Colonic mucosa (tissue), 4 donors: ENCODE results near the gene MTA3. TPM values are rescaled to one million over a fixed set of nuclear protein-coding genes. Genes with fewer than 3 reads are reported as not detected.
A peak's percentile ranks its signal among the peaks of the same experiment; 100 is the strongest.

Experiments used
- DNase-seq: peaks from one replicate; pipeline ENCODE4 v3.0.0-alpha.2; 2020
- H3K27ac ChIP-seq: fragments of 200-600 bp; one replicate; pipeline ENCODE4 v1.8.0; 2021
- H3K27me3 ChIP-seq: fragments of 200-600 bp; one replicate; pipeline ENCODE4 v1.8.0; 2021
- H3K36me3 ChIP-seq: fragments of 200-600 bp; one replicate; pipeline ENCODE4 v1.8.0; 2021
- H3K4me1 ChIP-seq: fragments of 200-600 bp; one replicate; pipeline ENCODE4 v1.8.0; 2021; ENCODE audit warnings: mild to moderate bottlenecking
- H3K4me3 ChIP-seq: fragments of 200-600 bp; one replicate; pipeline ENCODE4 v1.8.0; 2021
- H3K9ac ChIP-seq, 2 donors: one replicate each; pipeline ENCODE4 v1.7.0; 2013; ENCODE audit warnings: control low read depth in 2 of 2, low read depth in 2 of 2, low read length in 2 of 2
- H3K9me3 ChIP-seq: fragments of 200-600 bp; one replicate; pipeline ENCODE4 v1.8.0; 2021
- intact Hi-C: fragments of 100-400 bp; cut with DNase I; formaldehyde crosslinking; loops from one replicate; pipeline ENCODE4 v1.14.1; 2022
- total RNA-seq, 2 donors: library from RNA; stranded (reverse); fragmentation: NEBNext Ultra II Directional in 1 of 2; extraction: Animal tissue kit (Norgen Biotek cat#: 25700) in 1 of 2; gene quantifications; one replicate each; pipeline ENCODE4 v1.2.1, GENCODE V29; 2021
- TF ChIP-seq, protein P1 (sequence below): fragments of 200-600 bp; IDR thresholded peaks from one replicate; pipeline ENCODE4 v1.8.0; 2022; ENCODE audit warnings: antibody characterized with exemption, mild to moderate bottlenecking
- donor health status: healthy.
- donor health status: DM: no; HTN: no; CAD: no.
- donor health status: DM: no; HTN: no; CAD: no.

Gene MTA3
- total RNA-seq, 2 donors from 2014 or later, result 41.4 to 46.2 TPM

DNA sequence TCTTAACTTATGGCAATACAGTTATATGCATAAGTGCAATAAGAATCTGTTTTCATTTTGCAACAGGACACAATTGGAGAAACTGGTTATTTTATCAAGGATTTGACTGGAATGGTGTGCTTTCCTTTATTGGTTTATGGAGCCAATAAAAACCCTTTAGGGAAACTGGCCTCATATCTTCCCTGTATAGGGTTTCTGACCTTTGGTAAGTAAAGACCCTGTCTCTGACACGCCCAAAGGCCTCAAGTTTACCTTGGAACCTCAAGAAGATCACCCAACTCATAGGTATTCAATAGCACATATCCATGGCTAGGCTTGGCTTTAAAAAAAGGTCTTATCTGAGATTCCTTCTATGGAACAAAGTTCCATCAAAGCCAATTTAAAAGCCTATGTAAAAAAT is 212.7 kb downstream of the MTA3 start:
- no peaks in the 10 kb centered on the region for H3K36me3 ChIP-seq
- TF ChIP-seq, protein P1, sequence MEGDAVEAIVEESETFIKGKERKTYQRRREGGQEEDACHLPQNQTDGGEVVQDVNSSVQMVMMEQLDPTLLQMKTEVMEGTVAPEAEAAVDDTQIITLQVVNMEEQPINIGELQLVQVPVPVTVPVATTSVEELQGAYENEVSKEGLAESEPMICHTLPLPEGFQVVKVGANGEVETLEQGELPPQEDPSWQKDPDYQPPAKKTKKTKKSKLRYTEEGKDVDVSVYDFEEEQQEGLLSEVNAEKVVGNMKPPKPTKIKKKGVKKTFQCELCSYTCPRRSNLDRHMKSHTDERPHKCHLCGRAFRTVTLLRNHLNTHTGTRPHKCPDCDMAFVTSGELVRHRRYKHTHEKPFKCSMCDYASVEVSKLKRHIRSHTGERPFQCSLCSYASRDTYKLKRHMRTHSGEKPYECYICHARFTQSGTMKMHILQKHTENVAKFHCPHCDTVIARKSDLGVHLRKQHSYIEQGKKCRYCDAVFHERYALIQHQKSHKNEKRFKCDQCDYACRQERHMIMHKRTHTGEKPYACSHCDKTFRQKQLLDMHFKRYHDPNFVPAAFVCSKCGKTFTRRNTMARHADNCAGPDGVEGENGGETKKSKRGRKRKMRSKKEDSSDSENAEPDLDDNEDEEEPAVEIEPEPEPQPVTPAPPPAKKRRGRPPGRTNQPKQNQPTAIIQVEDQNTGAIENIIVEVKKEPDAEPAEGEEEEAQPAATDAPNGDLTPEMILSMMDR, result no peak
- H3K9me3 ChIP-seq, result no peaks in the 10 kb centered on the region
- no peak overlapping the region for H3K9ac ChIP-seq
- H3K4me1 ChIP-seq, result no peaks in the 10 kb centered on the region
- intact Hi-C loops, result no loop called here
- peak overlapping the region; percentile 47 for H3K27ac ChIP-seq
- H3K27me3 ChIP-seq, result no peaks in the 10 kb centered on the region
- no peak overlapping the region for H3K4me3 ChIP-seq
- peak; percentile 33 for DNase-seq

DNA sequence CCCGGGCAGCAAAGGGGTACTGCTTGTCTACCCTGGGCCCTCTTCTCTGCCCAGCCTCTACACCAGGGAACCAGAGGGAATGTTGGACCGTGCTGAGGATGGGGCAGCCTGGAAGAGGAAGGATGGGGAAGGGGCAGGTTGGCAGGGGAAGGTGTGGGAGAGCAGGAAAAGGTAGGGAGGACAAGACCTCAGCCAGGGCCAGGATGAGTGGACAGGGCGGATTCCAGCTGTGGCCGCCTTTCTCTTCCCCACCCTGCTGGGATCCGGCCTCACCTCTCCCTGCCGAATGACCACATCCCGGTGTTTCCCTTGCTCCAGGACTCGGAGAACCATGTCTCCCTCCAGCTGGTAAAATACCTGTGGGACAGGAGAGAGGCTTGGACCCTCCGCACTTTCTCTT is 215.1 kb downstream of the MTA3 start:
- intact Hi-C loops, result no loop called here
- Histone ChIP-seq H3K9ac (no peak overlapping the region), H3K9me3 (no peaks in the 10 kb centered on the region), H3K27ac (no peak overlapping the region), H3K4me1 (no peaks in the 10 kb centered on the region), H3K4me3 (no peak overlapping the region), H3K36me3 (no peaks in the 10 kb centered on the region), H3K27me3 (no peaks in the 10 kb centered on the region)
- DNase-seq, result peak; percentile 13
- TF ChIP-seq, protein P1, result no peak

DNA sequence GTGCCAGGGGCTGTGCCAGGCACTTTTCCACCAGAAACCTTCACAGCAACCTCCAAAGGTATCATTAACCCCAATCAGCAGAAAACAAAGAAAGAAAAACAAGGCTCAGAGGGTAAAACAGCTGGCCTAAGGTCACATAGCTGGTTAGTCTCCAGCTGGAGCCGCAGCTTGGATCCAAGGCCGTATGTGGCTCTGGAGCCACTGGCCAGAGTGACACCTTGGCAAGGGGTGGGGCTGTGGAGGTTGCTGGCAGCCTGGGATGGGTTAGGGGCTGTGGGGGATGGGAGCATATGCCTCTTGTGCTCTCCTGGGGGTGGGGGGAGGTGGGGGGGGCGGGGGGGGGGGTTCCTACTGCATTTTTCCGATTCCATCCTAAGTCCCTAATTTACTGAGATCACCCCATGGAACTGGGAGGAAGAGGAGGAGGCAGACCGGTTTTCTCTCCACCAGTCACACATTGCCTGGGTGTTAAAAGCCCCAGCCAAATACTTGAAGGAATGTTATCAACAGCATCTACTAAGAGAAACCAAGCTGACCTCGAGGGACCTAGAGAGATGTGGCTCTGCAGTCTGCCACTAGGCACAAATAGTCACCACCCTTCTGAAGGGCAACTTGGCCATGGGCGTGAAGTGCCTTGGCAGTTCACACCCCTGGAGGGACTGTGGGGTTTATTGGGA is 215.9 kb downstream of the MTA3 start:
- H3K4me1 ChIP-seq, result no peaks in the 10 kb centered on the region
- TF ChIP-seq, protein P1, result no peak
- H3K9ac ChIP-seq, result peak overlapping the region in 1 of 2 donors; percentile 38
- H3K36me3 ChIP-seq, result no peaks in the 10 kb centered on the region
- no peak overlapping the region for H3K4me3 ChIP-seq
- H3K27ac ChIP-seq, result no peak overlapping the region
- H3K9me3 ChIP-seq, result no peaks in the 10 kb centered on the region
- intact Hi-C loops, result no loop called here
- no peak for DNase-seq
- no peaks in the 10 kb centered on the region for H3K27me3 ChIP-seq

DNA sequence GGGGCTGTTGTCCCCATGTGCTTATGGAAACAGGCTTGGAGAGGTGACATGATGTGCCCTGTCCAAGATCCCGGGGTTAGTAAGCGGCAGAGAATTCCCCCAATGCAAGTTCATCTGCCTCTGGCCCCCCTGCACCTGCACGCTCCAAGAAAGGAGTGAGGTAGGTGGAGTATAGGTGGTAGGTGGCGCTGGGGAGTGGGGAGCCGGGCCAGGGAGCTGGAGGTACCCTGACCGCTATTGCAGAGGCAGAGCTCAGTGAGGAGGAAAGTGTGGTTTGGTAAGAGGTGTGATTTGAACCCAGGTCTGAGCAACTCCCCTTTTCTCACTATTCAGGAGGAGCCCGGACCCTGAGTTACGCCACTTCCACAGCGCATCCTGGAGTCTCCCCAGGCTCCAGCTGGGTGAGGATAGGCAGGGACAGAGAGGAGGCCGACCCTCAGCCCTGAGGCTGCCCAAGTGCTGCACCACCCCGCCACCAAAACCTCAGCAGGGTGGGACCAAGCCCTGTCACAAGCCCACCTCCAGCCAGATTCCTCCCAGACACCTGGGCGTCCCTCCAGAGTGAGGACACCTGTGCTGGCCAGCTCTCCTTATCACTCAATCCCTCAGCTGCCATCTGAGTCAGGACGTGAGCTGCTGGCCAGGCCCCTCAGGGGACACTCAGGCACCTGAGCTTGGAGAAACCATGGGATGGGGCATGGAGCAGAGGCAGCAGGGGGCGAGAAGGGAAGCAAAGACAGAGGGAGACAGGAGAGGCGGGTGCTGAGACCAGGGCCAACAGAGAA is 218.3 kb downstream of the MTA3 start:
- TF ChIP-seq, protein P1, result no peak
- Histone ChIP-seq H3K27ac (no peak overlapping the region), H3K27me3 (no peaks in the 10 kb centered on the region), H3K4me1 (no peaks in the 10 kb centered on the region), H3K9ac (no peak overlapping the region), H3K9me3 (no peaks in the 10 kb centered on the region), H3K4me3 (no peak overlapping the region), H3K36me3 (no peaks in the 10 kb centered on the region)
- no peak for DNase-seq
- intact Hi-C loops, result no loop called here

DNA sequence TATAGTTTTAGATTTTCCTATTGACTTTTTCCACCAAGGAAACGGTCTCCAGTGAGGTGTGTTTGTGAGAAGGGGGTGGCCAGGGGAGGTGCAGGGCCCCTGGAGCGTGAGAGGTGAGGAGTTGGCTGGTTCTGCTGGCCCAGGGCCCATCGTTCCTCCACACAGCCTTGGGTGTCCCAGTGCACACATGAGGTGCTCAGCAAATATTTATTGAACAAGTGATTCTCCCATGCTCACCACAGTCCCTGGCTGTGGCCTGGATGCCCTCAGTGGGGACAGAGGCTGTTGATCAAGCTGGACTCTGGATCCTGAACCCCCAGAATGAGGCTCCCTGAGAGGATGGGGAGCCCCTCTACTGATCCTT is 219.0 kb downstream of the MTA3 start:
- Histone ChIP-seq H3K9ac (no peak overlapping the region), H3K27ac (no peak overlapping the region), H3K9me3 (no peaks in the 10 kb centered on the region), H3K4me3 (no peak overlapping the region), H3K36me3 (no peaks in the 10 kb centered on the region), H3K27me3 (no peaks in the 10 kb centered on the region), H3K4me1 (no peaks in the 10 kb centered on the region)
- intact Hi-C loops, result no loop called here
- DNase-seq, result peak; percentile 13
- TF ChIP-seq, protein P1, result no peak
